DMS79 (cell line): ENCODE results near the gene FBF1.
"Not testable (repeated sequence)": the region's sequence is repeated elsewhere in the genome, so short reads cannot be mapped to it uniquely, and the experiment has no call there.

Experiments
- DNase-seq: peaks from one replicate; lab custom pipeline; 2025; lab: John Stamatoyannopoulos, UW

The FBF1 gene, protein sequence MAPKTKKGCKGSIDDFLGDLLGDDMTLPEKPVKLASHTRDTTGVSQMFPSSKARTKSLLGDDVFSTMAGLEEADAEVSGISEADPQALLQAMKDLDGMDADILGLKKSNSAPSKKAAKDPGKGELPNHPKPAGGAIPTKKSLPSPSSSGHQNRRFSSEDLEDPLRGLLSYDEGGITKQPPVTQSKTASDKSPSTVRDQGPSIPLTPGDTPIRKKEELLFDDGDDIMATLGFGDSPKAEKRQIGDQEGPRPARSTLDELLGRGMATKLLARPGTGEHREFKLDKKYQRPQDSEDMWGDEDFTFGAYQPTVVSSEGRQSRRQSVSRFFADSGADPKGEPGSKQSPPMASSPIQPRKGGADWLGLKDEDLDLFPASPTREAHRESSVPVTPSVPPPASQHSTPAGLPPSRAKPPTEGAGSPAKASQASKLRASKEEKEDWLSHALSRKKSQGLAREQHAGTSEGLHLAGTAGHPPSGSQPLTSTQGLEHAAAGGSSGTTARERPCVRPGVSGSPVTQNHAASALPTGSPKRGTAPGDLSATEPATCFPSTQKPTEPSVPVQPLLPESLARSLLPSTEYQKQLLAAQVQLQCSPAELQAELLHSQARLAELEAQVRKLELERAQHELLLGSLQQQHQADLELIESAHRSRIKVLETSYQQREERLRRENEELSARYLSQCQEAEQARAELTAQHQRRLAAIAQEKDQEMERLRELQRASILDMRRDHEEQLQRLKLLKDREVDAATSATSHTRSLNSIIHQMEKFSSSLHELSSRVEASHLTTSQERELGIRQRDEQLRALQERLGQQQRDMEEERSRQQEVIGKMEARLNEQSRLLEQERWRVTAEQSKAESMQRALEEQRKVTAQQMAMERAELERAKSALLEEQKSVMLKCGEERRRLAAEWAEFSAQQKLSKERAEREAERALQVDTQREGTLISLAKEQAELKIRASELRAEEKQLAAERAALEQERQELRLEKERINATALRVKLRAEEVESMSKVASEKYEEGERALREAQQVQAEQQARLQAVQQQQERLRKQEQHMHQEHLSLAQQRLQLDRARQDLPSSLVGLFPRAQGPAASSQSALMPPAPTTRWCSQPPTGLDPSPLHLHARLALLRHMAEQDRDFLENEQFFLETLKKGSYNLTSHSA

DNA sequence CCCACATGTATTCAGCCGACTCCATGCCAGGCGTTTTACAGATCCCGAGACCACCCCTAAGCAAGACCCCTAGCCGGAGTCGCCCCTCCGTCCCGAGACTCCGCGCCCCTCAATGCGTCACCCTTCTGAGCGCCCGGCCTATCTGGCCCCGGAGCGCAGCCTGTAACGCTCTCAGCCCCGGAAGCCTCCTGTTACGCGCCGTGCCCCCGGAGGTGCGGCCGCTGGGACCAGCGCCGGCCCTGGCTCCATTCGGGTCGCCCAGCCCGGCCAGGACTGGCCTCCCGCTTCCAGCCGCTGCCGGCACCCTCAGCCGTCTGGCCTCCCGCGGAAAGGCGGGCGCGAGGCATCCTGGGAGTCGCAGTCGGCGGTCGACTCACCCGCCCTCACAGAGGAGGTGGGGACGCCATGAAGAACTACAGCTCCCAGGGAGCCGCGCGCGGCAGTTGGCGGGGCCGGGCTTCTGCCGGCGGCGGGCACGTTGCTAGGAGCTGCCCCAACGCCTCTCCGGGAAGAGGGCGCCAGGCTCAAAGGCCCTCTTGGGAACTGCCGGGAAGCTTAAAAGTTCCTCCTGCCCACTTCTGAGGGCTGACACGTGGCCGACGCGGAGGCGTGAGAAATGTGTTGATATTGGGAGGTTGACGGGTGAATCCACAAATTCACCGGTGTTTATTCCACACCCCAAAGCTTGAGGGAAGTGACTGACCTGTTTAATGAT lies at the start of gene FBF1:
FBF1 (minus strand) TSS at position 316 of the 715 bp plus-strand sequence. CDS start 2,893 bp downstream, outside the sequence.
- DNase-seq, result peak; percentile 79

DNA sequence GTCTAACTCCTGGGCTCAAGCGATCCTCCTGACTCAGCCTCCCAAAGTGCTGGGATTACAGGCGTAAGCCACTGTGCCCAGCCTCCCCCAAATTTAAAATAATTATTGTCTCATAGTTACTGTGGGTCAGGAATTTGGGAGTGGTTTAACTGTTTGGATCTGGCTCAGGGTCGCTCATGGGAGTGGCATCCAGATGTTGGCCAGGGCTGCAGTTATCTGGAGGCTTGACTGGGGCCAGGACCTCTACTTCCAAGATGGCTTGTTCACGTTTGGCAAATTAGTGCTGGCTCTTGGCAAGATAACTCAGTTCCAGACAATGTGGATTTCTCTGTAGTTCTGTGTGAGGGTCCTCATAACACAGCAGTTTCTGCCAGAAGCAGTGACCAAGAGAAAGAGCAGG lies 46.2 kb upstream of the FBF1 start:
- DNase-seq, result no peak

DNA sequence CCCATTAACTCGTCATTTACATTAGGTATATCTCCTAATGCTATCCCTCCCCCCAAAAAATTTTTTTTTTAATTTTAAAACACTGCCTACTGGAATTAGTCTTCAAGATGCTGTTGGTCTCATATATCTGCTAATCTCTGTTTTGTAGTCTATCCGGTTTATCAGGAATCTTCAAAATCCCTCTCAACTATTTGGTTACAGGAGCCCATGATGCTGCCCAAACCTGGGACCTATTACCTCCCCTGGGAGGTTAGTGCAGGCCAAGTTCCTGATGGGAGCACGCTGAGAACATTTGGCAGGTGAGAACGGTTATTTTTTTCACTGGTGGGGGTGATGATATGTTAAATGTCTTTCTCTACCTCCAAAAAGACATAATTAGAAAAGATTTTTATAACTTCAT lies 45.1 kb upstream of the FBF1 start:
- DNase-seq, result no peak

DNA sequence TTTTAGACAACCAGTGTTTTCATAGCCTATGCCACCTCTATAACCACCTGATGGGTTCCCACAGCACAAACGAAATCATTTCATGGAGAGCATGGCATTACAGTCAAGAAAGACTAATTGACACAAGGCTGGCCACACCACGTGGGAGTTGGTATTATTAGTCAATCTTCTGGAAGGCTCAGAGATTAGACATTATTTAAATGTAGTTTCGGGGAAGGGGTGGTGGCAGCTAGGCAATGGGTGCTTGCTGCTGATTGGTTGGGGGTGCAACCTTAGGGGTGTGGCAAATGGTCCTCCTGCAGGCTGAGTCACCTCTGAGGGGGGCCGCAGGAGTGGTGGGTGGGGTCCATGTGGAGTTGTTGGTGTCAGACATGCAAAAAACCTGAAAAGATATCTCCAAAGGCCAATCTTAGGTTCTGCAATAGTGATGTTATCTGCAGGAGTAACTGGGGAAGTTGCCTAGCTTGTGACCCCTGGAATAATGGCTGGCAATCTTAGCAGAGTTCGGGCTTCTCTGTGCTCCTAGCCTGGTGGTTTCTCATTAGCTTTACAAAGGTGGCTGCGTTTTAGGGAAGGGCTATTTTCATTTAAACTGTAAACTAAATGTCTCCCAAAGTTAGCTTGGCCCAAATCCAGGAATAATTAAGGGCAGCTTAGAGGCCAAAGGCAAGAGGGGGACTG lies 42.8 kb upstream of the FBF1 start:
- DNase-seq, result no peak

DNA sequence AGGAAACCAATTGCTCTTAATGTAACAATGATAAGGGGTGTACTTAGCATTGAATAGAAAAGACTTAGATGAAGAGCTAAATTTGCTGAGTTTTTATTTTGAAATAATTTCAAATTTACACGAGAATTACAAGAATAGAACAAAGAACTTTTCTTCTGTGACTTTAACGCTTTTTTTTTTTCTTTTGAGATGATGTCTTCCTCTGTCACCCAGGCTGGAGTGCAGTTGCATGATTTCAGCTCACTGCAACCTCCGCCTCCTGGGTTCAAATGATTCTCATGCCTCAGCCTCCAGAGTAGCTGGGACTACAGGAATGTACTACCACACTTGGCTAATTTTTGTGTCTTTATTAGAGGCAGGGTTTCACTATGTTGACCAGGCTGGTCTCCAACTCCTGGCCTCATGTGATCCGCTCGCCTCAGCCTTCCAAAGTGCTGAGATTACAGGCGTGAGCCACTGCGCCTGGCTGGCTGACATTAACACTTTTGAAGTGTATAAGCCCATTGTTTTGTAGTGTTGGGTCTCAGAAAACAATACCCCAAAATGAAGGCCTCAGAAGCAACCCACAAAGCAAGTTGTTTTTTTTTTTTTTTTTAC lies 40.3 kb upstream of the FBF1 start:
- DNase-seq, result no peak

DNA sequence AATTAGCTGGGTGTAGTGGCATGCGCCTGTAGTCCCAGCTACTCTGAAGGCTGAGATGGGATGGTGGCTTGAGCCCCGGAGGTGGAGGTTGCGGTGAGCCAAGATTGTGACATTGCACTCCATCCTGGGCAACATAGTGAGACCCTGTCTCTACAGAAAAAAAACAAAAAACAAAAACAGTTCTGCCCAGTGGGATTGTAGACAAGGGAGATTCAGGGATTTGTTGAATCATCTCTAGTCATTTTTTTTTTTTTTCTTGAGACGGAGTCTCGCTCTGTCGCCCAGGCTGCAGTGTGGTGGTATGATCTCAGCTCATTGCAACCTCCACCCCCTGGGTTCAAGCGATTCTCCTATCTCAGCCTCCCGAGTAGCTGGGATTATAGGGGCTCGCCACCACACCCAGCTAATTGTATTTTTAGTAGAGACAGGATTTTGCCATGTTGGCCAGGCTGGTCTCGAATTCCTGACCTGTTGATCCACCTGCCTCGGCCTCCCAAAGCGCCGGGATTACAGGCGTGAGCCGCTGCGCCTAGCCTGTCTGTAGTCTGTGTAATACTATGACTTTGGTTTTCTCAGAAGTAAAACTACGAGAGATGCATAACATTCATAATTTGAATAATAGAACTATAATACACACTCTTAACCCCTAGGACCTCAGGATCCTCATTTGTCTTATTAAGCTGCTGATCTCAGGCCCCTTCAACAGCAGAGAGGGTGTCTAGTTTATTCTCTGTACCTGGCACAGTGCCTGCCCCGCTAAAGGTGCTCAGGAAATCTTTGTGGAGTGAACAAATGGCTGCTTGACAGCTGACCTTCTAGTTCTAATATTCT lies 39.6 kb upstream of the FBF1 start:
- no peak for DNase-seq

DNA sequence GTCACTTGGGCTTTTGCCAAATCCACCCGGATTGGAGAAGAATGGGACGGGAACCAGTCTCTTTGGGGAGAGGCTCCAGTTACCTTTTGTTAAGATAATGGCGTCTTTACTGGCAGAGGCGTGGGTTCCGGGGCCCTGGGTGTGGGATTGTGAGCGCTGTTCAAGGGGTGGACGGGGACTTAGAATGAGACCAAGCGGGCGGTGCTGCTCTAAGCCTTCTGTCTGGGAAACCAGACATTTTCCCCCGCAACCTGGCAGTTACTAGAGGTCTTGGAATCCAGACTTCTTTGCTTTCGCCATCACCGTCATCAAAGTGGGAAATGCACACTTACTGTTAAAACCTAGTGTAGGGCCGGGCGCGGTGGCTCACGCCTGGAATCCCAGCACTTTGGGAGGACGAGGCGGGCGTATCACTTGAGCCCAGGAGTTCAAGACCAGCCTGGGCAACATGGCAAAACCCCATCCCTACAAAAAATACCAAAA lies 38.9 kb upstream of the FBF1 start:
- DNase-seq, result no peak

DNA sequence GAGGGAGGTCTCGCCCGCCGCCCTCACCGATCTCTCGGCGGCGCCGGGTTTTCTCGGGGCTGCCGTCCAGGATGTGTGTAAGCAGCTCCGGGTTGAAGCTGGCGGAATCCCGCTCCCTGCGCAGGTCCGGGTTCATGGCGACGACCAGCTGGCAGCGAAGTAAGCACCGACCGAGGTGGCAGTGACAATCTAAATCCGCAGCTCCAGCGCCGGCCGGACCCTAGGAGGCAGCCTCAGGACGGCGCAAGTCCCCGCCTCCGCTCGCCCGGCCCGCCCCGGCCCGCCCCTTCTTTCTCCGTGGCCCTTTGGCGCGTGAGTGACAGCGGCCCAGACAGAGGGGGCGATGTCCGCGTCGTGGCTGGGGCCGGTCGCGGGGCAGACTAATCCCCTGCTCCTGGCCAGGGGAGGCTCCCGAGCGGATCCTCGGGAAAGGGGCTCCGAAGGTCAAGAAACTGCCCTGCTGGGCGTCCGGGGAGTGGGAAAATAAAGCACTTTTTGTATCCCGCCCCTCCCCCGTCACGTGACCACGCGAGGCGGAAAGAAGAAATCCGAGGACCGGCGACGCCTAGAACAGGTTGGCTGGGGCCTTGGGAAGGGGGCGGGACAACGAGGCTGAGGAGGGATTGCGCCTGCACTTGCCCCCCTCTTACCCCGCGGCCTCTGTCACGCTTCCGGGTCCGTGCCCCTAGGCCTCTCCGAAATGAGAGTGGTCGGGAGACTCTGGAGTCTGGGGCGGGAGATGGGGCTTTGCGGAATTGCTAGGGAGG lies 38.3 kb upstream of the FBF1 start, which contains the start of the genes ACOX1 and TEN1:
ACOX1 (minus strand) TSS at position 229 of the 767 bp plus-strand sequence; CDS start at position 136, 93 bp downstream.
TEN1 (plus strand) TSS at position 303 of the 767 bp plus-strand sequence. CDS start 6,953 bp downstream, outside the sequence.
- peak; percentile 94 for DNase-seq

DNA sequence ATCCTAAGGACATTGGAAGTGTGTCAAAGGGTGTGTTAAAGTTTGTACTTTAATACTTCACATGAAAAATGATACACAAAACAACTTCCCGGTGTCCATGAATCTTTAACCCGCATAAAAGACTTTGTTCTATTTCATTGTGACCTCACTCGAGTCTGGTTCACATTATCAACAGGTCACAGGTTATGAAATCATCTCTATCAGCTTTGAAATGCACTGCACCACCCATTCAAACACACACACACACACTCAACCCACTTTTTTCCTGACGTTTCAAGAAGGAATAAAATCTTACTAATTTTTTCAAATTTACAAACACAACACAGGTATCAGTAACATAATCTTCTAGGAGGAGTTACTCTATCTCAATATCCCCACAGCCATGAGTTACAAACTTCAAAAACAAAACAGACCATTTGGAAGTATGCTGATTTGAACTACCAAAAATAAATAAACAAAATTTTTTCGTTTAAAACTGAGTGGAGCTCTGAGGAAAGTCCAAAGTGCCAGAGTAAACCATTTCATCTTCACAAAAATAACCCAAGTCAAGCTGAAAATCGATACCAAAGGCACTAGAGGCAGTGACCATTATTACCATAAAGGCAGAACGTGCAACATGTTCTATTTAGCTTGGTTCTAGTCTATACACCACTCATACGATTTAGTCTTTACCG lies 35.5 kb upstream of the FBF1 start:
- DNase-seq, result no peak

DNA sequence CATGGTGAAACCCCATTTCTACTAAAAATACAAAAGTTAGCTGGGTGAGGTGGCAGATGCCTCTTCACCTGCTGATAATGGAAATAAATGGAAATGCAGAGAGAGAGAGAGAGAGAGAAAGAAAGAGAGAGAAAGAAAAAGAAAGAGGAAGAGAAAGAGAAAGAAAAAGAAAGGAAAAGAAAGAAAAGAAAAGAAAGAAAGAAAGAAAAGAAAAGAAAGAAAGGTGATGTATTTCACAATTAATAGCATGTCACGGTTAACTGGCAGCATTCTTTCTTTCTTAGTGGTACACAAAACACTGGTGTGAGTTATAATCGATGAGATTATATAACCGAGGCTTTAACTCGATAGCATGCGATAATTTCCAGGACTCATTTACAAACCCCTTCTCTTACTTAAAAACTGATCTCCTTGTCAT lies 34.9 kb upstream of the FBF1 start:
- no peak for DNase-seq

DNA sequence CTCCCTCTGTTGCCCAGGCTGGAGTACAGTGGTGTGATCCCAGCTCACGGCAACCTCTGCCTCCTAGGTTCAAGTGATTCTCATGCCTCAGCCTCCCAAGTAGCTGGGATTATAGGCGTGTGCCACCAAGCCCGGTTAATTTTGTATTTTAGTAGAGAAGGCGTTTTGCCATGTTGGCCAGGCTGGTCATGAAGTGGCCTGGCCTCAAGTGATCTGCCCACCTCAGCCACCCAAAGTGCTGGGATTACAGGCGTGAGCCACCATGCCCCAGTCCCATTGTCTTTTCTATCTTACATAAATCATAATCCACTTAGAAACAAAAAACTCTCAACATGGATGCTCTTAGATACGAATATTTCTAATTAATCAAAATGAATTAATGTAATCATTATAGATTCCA lies 34.3 kb upstream of the FBF1 start:
- DNase-seq, result not testable (repeated sequence)

DNA sequence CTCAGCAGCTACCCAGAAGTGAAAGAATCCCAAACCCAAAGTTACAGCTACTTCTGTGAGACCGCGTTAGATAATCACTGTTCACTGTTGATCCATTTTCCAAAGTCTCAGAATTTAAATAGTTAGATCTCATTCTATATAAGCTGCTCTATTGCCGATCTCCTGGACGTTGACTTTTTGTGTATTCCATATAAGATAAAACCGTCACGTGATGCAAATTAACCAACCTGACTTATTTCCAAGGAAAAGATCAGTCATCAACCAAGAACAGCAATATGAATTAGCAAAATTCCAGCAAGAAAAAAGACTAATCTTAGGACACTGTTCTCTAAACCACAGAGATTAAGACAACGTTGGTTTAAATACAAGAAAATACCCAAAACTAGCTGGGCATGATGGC lies 29.8 kb upstream of the FBF1 start:
- no peak for DNase-seq

DNA sequence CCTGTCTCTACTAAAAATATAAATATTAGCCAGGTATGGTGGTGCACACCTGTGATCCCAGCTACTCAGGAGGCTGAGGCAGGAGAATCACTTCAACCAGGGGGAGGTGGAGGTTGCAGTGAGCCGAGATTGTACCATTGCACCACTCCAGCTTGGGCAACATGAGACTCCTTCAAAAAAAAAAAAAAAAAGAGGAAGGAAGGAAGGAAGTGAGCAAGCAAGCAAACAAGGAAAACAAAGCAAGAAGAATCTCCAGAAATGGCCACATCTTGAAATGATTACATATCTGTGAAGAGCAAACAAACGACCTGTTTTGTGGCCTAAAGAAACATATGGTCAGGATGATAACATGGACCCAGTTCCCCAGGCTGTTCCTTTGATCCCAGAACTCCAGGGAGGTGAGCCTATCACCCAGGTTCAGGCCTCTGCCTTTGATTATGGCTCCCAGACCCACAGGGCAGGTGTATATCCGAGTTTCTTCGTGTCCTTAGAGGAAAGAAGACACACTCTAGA lies 29.2 kb upstream of the FBF1 start:
- DNase-seq, result no peak

DNA sequence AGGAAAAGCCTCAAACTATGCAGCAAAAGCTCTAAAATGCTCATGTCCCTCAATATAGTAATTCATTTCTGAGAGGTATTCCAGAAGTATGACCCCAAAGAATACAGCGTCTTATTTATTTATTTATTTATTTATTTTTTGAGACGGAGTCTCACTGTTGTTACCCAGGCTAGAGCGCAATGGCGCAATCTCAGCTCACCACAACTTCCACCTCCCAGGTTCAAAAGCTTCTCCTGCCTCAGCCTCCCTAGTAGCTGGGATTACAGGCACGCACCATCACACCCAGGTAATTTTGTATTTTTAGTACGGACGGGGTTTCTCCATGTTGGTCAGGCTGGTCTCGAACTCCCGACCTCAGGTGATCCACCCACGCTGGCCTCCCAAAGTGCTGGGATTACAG lies 28.2 kb upstream of the FBF1 start:
- not testable (repeated sequence) for DNase-seq

DNA sequence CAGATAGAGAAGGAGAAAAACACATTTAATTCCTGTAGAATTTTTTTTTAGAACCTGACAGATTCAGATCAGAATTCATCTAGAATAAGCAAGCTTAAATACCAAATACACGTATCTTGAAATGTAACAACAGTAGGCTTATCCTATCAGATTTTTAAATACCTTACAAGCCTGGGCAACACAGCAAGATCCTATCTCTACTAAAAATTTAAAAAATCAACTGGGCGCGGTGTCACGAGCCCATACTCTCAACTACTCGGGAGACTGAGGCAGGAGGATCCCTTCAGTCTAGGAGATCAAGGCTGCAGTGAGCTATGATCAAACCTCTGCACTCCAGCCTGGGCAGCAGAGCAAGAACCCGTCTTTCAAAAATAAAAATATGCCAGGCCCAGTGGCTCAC lies 24.6 kb upstream of the FBF1 start:
- no peak for DNase-seq

DNA sequence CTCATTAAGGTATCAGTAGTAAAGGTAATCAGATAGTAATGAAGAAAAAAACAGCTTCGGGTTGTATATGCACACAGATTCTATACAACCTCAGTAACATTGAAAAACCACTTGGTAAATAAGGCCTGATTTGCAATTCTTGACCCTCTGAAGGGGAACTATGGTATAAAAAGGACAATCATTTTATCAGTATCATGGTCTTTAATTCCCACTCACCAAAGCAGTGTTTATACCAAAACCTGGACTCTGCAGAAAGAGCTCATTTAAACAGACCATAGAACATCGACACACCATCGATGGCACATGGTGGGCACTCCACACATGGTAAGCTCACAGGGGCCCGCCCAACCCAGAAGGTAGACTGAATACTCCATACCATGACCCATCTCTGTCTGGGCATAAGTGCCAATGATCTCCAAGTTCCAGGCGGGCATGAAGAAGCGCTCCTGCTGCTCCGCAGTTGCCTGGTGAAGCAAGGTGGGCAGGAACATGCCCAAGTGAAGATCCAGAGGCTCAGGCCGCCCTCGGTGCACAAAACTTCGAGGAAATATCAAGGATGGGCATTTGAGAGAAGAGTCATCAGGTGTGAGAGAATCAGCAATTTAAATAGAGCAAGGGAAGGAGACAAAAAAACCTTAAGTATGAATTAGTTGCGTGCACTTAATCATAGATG lies 19.1 kb upstream of the FBF1 start:
- no peak for DNase-seq
